GM12801 (cell line): ENCODE data around the gene LRFN2.

ENCODE experiments used
- TF ChIP-seq, protein P1 (sequence below): IDR thresholded peaks from one replicate; pipeline ENCODE4 v1.5.1; 2011; ENCODE audit warnings: control low read depth; ENCODE audit not compliant: insufficient read length; ENCODE audit errors: extremely low read depth

LRFN2 gene

DNA sequence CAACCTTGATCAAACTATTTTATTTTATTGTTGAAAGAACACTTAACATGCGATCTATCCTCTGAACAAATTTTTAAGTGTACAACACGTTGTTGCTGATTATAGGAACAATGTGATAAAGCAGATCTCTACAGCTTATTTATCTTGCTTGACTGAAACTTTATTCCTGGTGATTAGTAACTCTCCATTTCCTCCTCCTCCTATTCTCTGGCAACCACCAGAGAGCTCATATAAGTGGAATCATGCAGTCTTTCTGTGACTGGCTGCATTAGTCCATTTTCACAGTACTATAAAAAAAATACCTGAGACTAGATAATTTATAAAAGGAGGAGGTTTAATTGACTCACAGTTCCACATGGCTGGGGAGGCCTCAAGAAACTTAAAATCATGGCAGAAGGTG, 218.1 kb downstream of the LRFN2 start:
- TF ChIP-seq, protein P1, sequence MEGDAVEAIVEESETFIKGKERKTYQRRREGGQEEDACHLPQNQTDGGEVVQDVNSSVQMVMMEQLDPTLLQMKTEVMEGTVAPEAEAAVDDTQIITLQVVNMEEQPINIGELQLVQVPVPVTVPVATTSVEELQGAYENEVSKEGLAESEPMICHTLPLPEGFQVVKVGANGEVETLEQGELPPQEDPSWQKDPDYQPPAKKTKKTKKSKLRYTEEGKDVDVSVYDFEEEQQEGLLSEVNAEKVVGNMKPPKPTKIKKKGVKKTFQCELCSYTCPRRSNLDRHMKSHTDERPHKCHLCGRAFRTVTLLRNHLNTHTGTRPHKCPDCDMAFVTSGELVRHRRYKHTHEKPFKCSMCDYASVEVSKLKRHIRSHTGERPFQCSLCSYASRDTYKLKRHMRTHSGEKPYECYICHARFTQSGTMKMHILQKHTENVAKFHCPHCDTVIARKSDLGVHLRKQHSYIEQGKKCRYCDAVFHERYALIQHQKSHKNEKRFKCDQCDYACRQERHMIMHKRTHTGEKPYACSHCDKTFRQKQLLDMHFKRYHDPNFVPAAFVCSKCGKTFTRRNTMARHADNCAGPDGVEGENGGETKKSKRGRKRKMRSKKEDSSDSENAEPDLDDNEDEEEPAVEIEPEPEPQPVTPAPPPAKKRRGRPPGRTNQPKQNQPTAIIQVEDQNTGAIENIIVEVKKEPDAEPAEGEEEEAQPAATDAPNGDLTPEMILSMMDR: no peak

DNA sequence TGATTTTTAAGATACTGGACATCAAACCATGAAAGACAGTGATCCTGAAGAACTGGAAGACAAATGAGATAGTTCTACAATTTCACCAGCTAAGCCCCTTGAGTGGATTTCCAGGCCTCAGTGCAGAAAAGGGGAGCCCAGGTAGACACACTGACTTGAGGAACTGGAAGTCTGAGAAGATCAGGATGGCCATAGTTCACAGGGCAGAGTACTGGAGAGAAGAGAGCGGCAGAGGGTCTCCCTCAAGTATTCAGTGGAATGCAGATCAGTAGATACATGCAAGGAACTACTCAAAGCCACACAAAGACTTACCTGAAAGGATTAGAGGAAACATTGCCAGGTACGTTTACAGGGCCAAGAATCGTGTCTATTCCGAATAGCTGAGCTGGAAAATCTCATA, 224.3 kb downstream of the LRFN2 start:
- TF ChIP-seq, protein P1: no peak

- TF ChIP-seq, protein P1: no peak
These were observed 227.4 kb downstream of the LRFN2 start for GRCh38 chr6:40359808-40360207.

GRCh38 chr6:40358473-40359460, 228.4 kb downstream of the LRFN2 start:
- TF ChIP-seq, protein P1: no peak

GRCh38 chr6:40356242-40356910, 230.8 kb downstream of the LRFN2 start:
- TF ChIP-seq, protein P1: no peak

- TF ChIP-seq, protein P1: no peak
These were observed 231.6 kb downstream of the LRFN2 start for GRCh38 chr6:40355532-40355931.

DNA sequence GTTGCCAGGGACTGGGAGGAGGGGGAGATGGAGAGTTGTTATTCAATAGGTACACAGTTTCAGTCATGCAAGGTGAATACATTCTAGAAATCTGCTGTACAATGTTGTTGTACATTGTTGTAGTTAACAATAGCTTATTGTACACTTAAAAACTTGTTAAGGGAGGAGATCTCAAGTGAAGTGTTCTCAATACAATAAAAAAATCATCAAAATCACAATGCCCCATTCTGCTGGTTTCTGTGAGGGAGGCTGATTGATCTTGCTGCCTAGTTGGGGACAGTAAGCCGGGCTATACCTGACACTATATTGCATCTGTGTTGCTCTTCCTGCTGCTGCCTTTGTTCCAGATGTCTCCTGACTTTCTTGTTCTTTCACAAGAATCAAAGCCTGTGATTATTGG, 232.1 kb downstream of the LRFN2 start:
- TF ChIP-seq, protein P1: no peak
